Lower leg skin (tissue), 3 donors: ENCODE results near the gene MPRIP.
"Not testable (repeated sequence)": the region's sequence is repeated elsewhere in the genome, so short reads cannot be mapped to it uniquely, and the experiment has no call there.

Source experiments
- POLR2A ChIP-seq, 2 donors: fragments of 450-650 bp; IDR thresholded peaks; one replicate each; pipeline ENCODE4 v1.6.1; 2016 to 2017; ENCODE audit warnings: antibody characterized with exemption in 2 of 2, mild to moderate bottlenecking in 1 of 2, moderate library complexity in 1 of 2
- TF ChIP-seq, protein P1 (sequence below), 3 donors: fragments of 450-650 bp; IDR thresholded peaks; one replicate each; pipeline ENCODE4 v1.5.1; 2016; ENCODE audit warnings: antibody characterized with exemption in 3 of 3, mild to moderate bottlenecking in 3 of 3, moderate library complexity in 2 of 3

GRCh38 chr17:17195466-17195865, 153.2 kb downstream of the MPRIP start:
- TF ChIP-seq POLR2A (IDR thresholded peaks at IDR 0.05) = not testable (repeated sequence)
- TF ChIP-seq, protein P1, sequence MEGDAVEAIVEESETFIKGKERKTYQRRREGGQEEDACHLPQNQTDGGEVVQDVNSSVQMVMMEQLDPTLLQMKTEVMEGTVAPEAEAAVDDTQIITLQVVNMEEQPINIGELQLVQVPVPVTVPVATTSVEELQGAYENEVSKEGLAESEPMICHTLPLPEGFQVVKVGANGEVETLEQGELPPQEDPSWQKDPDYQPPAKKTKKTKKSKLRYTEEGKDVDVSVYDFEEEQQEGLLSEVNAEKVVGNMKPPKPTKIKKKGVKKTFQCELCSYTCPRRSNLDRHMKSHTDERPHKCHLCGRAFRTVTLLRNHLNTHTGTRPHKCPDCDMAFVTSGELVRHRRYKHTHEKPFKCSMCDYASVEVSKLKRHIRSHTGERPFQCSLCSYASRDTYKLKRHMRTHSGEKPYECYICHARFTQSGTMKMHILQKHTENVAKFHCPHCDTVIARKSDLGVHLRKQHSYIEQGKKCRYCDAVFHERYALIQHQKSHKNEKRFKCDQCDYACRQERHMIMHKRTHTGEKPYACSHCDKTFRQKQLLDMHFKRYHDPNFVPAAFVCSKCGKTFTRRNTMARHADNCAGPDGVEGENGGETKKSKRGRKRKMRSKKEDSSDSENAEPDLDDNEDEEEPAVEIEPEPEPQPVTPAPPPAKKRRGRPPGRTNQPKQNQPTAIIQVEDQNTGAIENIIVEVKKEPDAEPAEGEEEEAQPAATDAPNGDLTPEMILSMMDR (IDR thresholded peaks at IDR 0.05) = not testable (repeated sequence)
